Measurements from ENCODE around the gene IL36A. TPM values are rescaled to one million over a fixed set of nuclear protein-coding genes. Genes with fewer than 3 reads are reported as not detected.

Gene IL36A
- total RNA-seq, 1 experiment from 2014 or later, result not detected

DNA sequence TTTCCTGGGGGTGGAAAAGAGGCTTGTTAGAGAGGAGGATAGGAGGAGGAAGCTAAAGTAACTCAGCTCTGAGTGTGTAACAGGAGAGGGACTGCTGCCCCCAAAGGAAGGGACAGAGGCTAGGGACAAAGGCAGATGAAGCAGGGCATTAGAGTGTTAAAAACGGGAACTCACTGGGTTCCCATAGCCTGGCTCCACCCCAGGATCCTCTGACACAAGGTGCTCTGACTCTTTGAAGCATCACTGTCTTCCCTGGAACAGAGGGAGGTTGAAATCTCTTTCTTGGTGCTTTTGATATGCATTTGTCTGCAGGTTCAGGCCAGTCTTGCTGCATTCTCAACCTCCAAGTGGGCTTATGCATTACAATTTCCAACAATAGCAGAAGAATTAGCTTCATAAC lies 22.9 kb downstream of the IL36A start:
- no peak for DNase-seq (ENCODE audit: low read depth, low spot score)
- in situ Hi-C loops (cut with HindIII; ENCODE audit: low pct_unique_long_range_greater_than_20kb, low sequenced_read_pairs), result no loop called here

DNA sequence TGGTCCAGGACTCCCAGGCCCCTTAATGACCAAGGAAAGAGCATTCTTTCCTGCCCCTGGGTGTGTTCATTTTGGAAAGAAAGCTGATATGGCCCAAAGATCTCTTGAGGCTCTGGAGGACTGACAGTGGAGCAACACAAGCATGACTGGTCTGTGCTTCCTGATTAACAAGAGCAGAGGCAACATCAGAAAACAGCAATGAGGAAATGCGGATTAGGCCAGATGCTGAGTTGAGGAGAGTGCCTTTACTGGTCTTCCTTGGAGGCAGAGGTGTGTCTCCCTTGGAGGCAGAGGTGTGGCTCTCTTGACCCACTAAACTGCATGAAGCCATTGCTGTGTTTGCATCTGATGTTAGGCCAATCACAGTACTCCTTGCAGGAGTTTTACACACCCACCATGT lies 27.5 kb downstream of the IL36A start:
- DNase-seq (ENCODE audit: low read depth, low spot score), result no peak
- in situ Hi-C loops (cut with HindIII; ENCODE audit: low pct_unique_long_range_greater_than_20kb, low sequenced_read_pairs), result no loop called here

DNA sequence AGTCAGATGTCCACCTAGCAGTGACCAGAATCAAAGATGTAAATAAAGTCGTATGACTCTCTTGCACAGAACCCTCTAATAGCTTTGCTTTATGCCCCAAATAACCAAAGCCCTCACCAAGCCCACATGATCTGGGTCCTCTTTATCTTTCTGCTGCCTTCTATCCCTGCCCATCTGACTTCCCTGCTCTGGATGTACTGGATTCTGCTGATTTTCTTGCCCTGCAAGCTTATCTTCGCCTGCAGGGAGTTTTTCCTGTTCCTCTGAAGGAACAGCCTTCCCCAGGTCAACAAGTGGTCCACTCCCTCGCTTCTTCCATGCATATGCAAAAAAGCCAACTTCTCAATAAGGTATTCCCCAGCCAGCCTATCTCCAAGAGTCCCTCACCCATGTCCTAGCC lies 28.8 kb downstream of the IL36A start:
- DNase-seq (ENCODE audit: low read depth, low spot score), result no peak
- in situ Hi-C loops (cut with HindIII; ENCODE audit: low pct_unique_long_range_greater_than_20kb, low sequenced_read_pairs), result no loop called here

DNA sequence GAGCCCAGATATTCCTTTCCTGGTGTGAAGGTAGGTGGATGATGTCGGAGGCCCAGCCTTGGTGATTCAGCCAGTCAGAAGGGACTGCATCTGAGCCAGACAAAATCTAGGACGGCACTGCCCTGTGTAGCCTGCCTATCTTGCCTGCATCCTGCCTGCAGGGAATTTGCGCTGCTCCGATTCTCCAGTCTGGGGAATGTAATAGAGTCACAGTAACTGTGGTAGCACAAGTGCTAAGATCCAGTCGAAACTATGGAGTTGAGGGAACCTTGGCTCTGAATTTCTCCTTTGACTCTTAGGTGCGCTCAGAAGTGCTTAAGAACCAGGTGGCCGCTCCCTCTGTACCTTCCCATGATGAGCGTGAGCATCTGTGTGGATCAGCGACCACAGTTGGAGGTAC lies 31.5 kb downstream of the IL36A start:
- DNase-seq (ENCODE audit: low read depth, low spot score), result no peak
- in situ Hi-C loops (cut with HindIII; ENCODE audit: low pct_unique_long_range_greater_than_20kb, low sequenced_read_pairs), result no loop called here

DNA sequence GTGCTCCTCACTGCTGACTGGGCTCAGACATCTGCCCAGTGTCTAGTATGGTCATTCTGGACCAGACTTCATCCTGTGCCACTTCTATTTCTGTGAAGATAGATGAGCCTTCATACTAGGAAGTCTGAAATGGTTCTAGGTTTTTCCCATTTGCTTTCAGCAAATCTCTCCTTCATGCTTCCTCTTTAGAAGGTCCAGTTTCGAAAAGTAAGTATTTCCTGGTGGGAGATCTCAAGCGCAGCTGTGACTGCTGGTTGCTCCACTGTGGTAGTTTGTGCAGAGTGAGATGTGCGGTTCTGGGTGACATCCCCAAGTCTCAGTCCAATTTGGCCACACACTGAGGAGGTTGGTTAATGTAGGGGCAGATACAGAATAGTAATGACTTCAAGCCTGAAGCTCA lies 33.0 kb downstream of the IL36A start:
- in situ Hi-C loops (cut with HindIII; ENCODE audit: low pct_unique_long_range_greater_than_20kb, low sequenced_read_pairs), result no loop called here
- DNase-seq (ENCODE audit: low read depth, low spot score), result no peak

DNA sequence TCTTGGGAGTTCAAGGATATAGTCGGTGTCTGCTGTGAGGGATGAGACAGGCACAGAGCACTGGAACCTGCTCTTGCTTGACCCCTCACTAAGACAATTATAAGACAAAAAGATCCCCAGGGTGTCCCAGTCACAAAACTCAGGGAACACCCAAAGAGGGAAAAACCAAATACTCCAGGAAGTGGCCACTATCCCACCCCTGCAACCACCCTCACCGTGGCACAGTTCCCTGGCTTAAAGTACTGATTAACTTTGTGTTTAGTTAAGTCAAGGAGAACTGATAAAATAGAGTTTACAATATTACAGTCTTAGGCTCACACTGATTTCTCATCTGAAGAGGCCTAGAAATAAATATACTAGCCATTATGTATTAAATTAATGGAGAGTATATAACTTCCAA lies 33.9 kb downstream of the IL36A start:
- in situ Hi-C loops (cut with HindIII; ENCODE audit: low pct_unique_long_range_greater_than_20kb, low sequenced_read_pairs), result no loop called here

DNA sequence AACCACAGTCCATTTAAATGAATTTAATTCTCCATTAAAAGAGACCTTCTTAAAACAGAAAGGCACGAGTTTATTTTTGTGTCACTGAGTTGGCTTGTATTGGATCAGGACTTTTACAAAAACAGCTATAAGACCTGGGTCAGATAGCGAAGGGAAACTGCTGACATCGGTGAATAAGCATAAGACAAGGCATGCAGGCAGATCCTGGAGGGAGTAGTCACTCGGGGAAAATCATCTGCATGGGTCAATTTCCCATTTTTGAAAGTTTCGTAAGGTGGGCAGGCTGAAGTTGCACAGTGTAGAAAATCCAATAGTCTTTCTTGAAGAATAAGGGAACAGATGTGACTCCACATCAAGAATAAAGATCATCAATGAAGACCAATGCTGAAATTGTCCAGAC lies 34.5 kb downstream of the IL36A start:
- in situ Hi-C loops (cut with HindIII; ENCODE audit: low pct_unique_long_range_greater_than_20kb, low sequenced_read_pairs), result no loop called here
- no peak for DNase-seq (ENCODE audit: low read depth, low spot score)

More for the DNA sequence above, 33.9 kb downstream of the IL36A start:
- no peak for DNase-seq (ENCODE audit: low read depth, low spot score)

DNA sequence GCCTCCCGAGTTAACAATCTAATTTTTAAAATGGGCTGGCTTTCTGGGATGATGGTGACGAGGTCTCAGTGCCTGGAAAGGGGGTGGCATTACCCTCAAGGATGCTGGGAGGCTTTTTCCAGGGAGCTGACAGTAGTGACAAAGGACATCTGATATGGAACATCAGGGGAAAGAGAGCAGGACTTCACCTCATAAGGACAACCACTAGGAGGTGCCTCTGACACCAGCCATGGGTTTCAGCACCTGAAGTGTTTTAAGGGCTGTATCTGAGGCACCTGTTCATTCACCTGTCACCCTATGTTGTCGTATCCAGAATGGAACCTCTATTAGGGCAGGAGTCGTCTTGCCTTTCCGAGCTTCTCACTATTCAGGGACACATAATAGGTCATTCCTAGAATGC lies 36.6 kb downstream of the IL36A start:
- no peak for DNase-seq (ENCODE audit: low read depth, low spot score)
- in situ Hi-C loops (cut with HindIII; ENCODE audit: low pct_unique_long_range_greater_than_20kb, low sequenced_read_pairs), result no loop called here

DNA sequence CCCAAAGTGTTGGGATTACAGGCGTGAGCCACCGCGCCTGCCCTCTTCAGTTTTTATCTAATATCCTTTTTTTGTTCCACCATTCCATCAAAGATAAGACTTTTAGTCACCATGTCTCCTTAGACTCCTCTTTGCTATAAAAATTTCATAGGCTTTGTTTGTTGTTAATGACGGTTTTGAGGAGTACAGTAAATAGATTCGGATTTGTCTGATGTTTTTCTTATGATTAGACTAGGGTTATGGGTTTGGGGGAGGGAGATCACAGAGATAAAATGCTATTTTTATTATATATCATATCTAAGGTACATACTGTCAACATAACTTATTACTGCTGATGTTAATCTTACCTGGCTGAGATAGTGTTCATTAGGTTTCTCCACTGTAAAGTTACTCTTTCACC lies 41.2 kb downstream of the IL36A start:
- DNase-seq (ENCODE audit: low read depth, low spot score), result no peak
- in situ Hi-C loops (cut with HindIII; ENCODE audit: low pct_unique_long_range_greater_than_20kb, low sequenced_read_pairs), result no loop called here

DNA sequence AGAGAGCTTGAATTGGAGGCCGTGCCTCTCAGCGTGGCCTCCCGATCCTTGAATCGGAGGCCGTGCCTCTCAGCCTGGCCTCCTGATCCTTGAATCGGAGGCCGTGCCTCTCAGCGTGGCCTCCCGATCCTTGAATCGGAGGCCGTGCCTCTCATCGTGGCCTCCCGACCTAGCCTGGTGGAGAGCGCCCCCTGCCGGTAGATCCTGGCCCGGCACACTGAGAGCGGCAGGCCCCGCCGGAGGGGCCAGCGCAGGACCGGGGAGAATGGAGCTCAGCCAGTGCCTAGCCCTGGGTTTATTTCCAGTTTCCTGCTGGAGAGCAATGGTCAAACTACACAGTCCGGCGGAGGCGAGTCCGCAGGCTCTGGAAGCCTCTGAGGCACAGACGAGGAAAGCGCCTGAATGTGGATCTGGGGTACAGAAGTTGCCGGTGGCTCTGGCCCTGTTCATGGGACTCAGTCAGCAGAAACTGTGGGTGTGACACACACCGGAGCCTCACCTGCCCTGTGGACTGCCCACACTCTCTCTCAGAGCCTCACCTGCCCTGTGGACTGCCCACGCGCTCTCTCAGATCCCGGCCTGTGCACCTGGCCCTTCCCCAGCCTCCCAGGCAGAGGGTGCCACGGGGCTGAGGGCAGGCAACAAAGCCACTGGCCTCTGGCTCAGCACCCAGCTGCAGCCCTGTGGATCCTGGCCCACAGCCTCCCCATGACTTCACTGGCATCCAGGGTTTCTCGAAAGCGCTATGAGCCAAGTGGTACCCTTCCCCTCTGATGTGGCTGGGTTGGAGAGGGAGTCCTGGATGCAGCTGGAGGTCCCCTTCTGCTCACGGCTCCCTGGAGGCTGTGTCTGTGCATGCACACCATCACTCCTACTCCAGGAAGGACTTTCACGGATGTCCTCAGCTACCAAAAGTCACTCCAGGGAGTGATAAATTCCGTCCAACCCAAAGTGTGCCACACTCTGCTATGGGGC lies 45.9 kb downstream of the IL36A start:
- no peak for DNase-seq (ENCODE audit: low read depth, low spot score)
- in situ Hi-C loops (cut with HindIII; ENCODE audit: low pct_unique_long_range_greater_than_20kb, low sequenced_read_pairs), result no loop called here

DNA sequence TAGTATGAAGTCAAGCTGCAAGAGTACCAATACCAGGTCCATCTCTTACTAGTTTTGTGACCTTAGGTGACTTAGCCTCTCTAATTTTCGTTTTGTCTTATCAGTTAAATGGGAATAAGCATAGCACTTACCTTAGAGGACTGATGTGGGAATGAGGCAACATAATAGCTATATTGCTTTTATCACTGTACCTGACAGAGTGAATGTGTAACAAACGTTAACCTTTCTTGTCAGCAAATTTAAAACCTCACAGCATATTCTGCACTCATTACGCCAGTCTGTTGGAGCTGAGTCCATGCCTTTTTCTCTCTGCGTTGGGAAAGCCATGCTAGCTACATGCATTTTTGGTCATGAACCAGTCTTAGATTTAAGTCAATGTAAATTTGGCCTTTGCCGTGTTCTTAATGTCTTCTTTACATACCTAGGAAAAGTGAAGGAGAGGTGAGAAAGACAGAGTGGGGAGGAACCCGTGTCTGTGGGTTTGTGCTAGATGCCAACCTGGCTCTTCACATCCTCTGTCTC lies 47.2 kb downstream of the IL36A start, which contains the start of gene IL36B:
TSS of gene IL36B (minus strand) at position 472 of the 522 bp plus-strand sequence.
- in situ Hi-C loops (cut with HindIII; ENCODE audit: low pct_unique_long_range_greater_than_20kb, low sequenced_read_pairs), result no loop called here
- no peak for DNase-seq (ENCODE audit: low read depth, low spot score)

DNA sequence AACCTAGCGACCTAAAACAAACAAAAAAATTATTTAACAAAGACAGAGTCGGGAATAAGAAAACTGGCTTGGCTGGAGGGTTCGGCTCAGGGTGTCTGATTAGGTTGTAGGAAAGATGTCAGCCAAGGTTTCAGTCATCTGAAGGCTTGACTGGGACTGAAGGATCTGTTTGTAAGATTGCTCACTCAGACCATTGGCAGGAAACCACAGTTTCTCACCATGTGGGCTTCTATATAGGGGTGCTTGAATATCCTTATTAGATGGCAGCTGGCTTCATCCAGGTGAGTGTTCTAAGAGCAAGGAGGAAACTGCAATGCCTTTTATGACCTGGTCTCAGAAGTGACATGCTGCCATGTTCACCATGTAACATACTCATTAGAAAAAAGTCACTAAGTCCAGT lies 48.4 kb downstream of the IL36A start:
- in situ Hi-C loops (cut with HindIII; ENCODE audit: low pct_unique_long_range_greater_than_20kb, low sequenced_read_pairs), result no loop called here
- no peak for DNase-seq (ENCODE audit: low read depth, low spot score)

DNA sequence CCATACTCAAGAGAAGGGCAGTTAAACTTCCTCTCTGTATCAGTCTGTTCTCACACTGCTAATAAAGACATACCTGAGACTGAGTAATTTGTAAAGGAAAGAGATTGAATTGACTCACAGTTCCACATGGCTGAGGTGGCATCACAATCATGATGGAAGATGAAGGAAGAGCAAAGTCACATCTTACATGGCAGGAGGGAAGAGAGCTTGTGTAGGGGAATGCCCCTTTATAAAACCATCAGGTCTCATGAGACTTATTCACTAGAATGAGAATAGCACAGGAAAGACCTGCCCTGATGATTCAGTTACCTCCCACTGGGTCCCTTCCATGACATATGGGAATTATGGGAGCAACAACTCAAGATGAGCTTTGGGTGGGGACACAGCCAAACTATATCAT lies 48.8 kb downstream of the IL36A start:
- in situ Hi-C loops (cut with HindIII; ENCODE audit: low pct_unique_long_range_greater_than_20kb, low sequenced_read_pairs), result no loop called here
- DNase-seq (ENCODE audit: low read depth, low spot score), result no peak

DNA sequence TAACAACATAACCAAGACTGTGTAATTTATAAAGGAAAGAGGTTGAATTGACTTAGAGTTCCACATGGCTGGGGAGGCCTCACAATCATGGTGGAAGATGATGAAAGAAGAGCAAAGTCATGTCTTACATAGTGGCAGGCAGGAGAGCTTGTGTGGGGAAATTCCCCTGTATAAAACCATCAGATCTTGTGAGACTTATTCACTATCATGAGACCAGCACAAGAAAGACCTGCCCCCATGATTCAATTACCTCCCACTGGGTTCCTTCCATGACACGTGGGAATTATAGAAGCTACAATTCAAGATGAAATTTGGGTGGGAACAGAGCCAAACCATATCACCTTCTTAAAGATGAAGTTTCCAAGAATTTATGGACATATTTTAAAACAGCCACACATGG lies 51.3 kb downstream of the IL36A start:
- in situ Hi-C loops (cut with HindIII; ENCODE audit: low pct_unique_long_range_greater_than_20kb, low sequenced_read_pairs), result no loop called here
- peak; percentile 35 for DNase-seq (ENCODE audit: low read depth, low spot score)

DNA sequence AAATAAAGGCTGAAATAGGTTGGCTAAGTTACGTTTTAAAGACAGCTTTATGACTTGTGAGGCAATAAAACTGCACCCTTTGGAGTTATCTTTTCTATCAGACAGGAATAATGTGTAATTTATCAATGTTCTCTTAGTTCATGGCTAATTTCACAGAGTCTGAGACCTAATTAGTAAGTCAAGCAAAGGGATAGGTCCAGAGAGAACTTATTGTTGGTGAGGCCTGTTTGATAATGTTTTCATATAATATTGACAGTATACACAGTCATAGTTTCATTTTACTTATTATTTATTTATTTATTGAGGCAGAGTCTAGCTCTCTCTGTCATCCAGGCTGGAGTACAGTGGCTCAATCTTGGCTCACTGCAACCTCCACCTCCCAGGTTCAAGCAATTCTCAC lies 51.9 kb downstream of the IL36A start:
- in situ Hi-C loops (cut with HindIII; ENCODE audit: low pct_unique_long_range_greater_than_20kb, low sequenced_read_pairs), result no loop called here
- DNase-seq (ENCODE audit: low read depth, low spot score), result no peak

Small RNA genes within 50 kb of the gene (small RNA-seq; reads per million reads assigned to genes)
- gene HMGN2P23, result 0 reads per million in 2 experiments

Other genes starting within 250 kb of the IL36A start
- 7.1 and 7.7 TPM in 2 replicates for gene CKAP2L, start 240.8 kb upstream of the IL36A start, total RNA-seq (2014; rRNA removed; shearing (Covaris generic))
- not detected in 2 replicates for gene IL1A, start 221.0 kb upstream of the IL36A start, total RNA-seq (2014; rRNA removed; shearing (Covaris generic))
- 0.69 TPM in 1 of 2 replicates, not detected in the other for gene IL1B, start 168.7 kb upstream of the IL36A start, total RNA-seq (2014; rRNA removed; shearing (Covaris generic))
- not detected in 2 replicates for gene IL37, start 94.3 kb upstream of the IL36A start, total RNA-seq (2014; rRNA removed; shearing (Covaris generic))
- not detected in 2 replicates for gene IL36G, start 27.5 kb upstream of the IL36A start, total RNA-seq (2014; rRNA removed; shearing (Covaris generic))
- gene IL36B, start 47.4 kb downstream of the IL36A start, total RNA-seq (2014; rRNA removed; shearing (Covaris generic)), result not detected in 2 replicates
- not detected in 2 replicates for gene IL36RN, start 53.7 kb downstream of the IL36A start, total RNA-seq (2014; rRNA removed; shearing (Covaris generic))
- not detected in 2 replicates for gene IL1F10, start 62.5 kb downstream of the IL36A start, total RNA-seq (2014; rRNA removed; shearing (Covaris generic))
- not detected in 2 replicates for gene IL1RN, start 122.1 kb downstream of the IL36A start, total RNA-seq (2014; rRNA removed; shearing (Covaris generic))
- 0.43 and 0.63 TPM in 2 replicates for gene PSD4, start 168.5 kb downstream of the IL36A start, total RNA-seq (2014; rRNA removed; shearing (Covaris generic))

Measured in SK-MEL-5 (cell line).